Upper lobe of left lung (tissue), 6 donors: Measurements from ENCODE around the gene PTPRC. TPM values are rescaled to one million over a fixed set of nuclear protein-coding genes. Genes with fewer than 3 reads are reported as not detected.

Source experiments
- ATAC-seq, 2 donors: fragments of 200-7000 bp; cut with Tn5 transposase; one replicate each; pipeline ENCODE4 v1.9.1; 2022; ENCODE audit warnings: mild to moderate bottlenecking in 2 of 2, moderate library complexity in 2 of 2; ENCODE audit not compliant: low FRiP score in 2 of 2
- DNase-seq, 2 donors: peaks; one replicate each; pipeline ENCODE4 v3.0.0-alpha.2; 2019 to 2020
- H3K27ac ChIP-seq, 4 donors: fragments of 200-600 bp; sonication (generic); one replicate each; pipeline ENCODE4 v1.5.1; 2016 to 2019
- H3K27me3 ChIP-seq, 4 donors: fragments of 200-600 bp; sonication (generic); one replicate each; pipeline ENCODE4 v1.5.1; 2017 to 2019
- H3K36me3 ChIP-seq, 4 donors: fragments of 200-600 bp; sonication (generic); one replicate each; pipeline ENCODE4 v1.5.1; 2016 to 2019
- H3K4me1 ChIP-seq, 4 donors: fragments of 200-600 bp; sonication (generic); one replicate each; pipeline ENCODE4 v1.5.1; 2018 to 2019
- H3K4me3 ChIP-seq, 4 donors: fragments of 200-600 bp; sonication (generic); one replicate each; pipeline ENCODE4 v1.5.1; 2017 to 2019; ENCODE audit warnings: mild to moderate bottlenecking in 2 of 4, moderate library complexity in 1 of 4
- H3K9me3 ChIP-seq, 4 donors: fragments of 200-600 bp; sonication (generic); one replicate each; pipeline ENCODE4 v1.5.1; 2018 to 2019
- CTCF ChIP-seq, 6 experiments: fragments of 450-650 bp in 4 of 6; fragments of 200-600 bp in 2 of 6; sonication (generic) in 2 of 6; IDR thresholded peaks; one replicate each; pipeline ENCODE4 v1.5.1; 2016 to 2019; ENCODE audit warnings: antibody characterized with exemption in 6 of 6
- EP300 ChIP-seq, 4 donors: sonication (generic); formaldehyde crosslinking; IDR thresholded peaks; one replicate each; pipeline ENCODE4 v1.5.1; 2017; ENCODE audit warnings: antibody characterized with exemption in 4 of 4, control low read depth in 2 of 4
- POLR2A ChIP-seq, 4 donors: fragments of 450-650 bp; IDR thresholded peaks; one replicate each; pipeline ENCODE4 v1.5.1; 2016 to 2017; ENCODE audit warnings: antibody characterized with exemption in 4 of 4, mild to moderate bottlenecking in 2 of 4
- POLR2AphosphoS5 ChIP-seq, 2 donors: sonication (generic); formaldehyde crosslinking; IDR thresholded peaks; one replicate each; pipeline ENCODE4 v1.5.1; 2017; ENCODE audit warnings: antibody characterized with exemption in 2 of 2
- WGBS, 2 donors: methylation state at CpG; one replicate each; pipeline ENCODE4 v1.1.5; 2017 to 2018; 5-methylcytosine and 5-hydroxymethylcytosine counted together
- total RNA-seq, 6 donors: library from RNA; depleted of rRNA in 4 of 6; stranded (reverse); fragments of >200 nt in 4 of 6; gene quantifications; one replicate each; pipeline versions ENCODE4 v1.1.0 to v1.2.1, GENCODE V29; 2016 to 2021
- donor health status: DM: no; HTN: no; CAD: no; lungs with moderate emphysema.
- donor health status: DM: no; HTN: yes; CAD: no; lungs with severe emphysema.

PTPRC gene
- total RNA-seq, 6 donors from 2014 or later, result 70.2 to 171 (median 101) TPM

DNA sequence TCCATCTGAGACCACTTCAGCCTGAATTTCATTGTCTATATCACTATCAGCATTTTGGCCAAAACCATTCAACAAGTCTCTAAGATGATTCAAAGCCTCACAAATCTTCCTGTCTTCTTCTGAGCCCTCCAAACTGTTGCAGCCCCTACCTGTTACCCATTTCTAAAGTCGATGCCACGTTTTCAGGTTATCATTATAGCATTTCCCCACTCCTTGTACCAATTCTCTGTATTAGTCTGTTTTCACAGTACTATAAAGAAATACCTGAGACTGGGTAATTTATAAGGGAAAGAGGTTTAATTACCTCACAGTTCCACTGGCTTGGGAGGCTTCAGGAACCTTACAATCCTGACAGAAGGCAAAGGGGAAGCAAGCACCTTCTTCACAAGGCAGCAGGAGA lies 158.8 kb downstream of the PTPRC start:
- DNase-seq (no peak), ATAC-seq (no peak)
- TF ChIP-seq CTCF (IDR thresholded peaks at IDR 0.05), result no peak
- TF ChIP-seq EP300 (IDR thresholded peaks at IDR 0.05), result no peak
- no peak for TF ChIP-seq POLR2A (IDR thresholded peaks at IDR 0.05)
- TF ChIP-seq POLR2AphosphoS5 (IDR thresholded peaks at IDR 0.05), result no peak
- H3K27ac ChIP-seq, result no peak overlapping the region
- no peaks in the 10 kb centered on the region for H3K27me3 ChIP-seq
- H3K9me3 ChIP-seq, result peaks cover 0 to 13% (median 7%) of the 10 kb centered on the region in 4 donors
- no peak overlapping the region for H3K4me3 ChIP-seq
- 91 to 97% methylated on average over 2 of the region's 2 CpGs for WGBS, 2 donors
- H3K4me1 ChIP-seq, result peaks cover 0 to 2% (median 0%) of the 10 kb centered on the region in 4 donors
- H3K36me3 ChIP-seq, result no peaks in the 10 kb centered on the region

DNA sequence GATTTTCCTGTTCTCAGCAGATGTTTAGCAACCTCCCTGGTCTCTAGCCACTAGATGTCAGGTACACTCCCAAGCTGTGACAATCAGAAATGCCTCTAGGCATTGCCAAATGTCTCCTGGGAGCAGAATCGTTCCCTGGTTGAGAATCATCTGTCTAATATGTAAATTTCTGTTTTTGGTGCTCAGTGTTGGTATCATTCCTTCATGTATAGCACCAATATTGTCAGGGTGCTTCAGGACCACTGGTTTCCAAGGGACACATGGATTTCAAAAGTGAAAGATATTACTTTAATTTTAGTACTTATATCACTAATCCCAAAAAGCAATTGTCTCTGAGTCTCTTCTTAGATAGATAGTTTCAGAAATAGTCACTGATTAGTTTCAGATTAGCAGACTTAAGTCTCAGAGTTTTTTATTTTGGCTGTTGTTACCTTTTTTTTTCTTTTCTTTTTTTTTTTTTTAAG lies 160.1 kb downstream of the PTPRC start:
- no peak overlapping the region for H3K4me3 ChIP-seq

DNA sequence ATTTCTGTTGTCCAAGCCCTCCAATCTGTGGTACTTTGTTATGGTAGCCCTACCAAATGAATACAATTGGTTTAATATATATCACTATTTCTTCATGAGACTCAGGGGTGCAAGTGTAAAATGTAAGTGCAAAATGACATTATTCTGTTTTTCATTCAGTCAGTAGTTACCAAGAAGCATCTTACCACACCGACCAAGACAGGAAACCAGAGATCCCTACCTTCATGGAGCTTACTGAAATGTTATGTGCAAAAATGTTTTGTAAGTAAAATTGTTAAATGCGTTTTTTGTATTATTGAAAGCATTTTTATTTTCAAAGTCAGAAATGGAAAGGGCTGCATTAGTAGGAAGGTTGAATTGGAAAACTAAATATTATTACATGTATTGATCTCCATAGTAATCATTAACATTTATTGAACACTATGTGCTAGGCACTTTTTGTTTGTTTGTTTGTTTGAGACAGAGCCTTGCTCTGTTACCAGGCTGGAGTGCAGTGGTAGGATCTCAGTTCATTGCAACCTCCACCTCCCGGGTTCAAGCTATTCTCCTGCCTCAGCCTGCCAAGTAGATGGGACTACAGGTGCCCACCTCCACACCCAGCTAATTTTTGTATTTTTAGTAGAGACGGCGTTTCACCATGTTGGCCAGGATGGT lies 166.8 kb downstream of the PTPRC start:
- no peak for DNase-seq
- ATAC-seq, result no peak
- WGBS, 2 donors, result 96 to 99% methylated on average over 5 of the region's 5 CpGs
- Histone ChIP-seq H3K4me3 (no peak overlapping the region), H3K4me1 (no peaks in the 10 kb centered on the region), H3K27me3 (no peaks in the 10 kb centered on the region), H3K9me3 (no peaks in the 10 kb centered on the region), H3K27ac (no peak overlapping the region), H3K36me3 (no peaks in the 10 kb centered on the region)
- TF ChIP-seq POLR2AphosphoS5 (IDR thresholded peaks at IDR 0.05) (no peak), POLR2A (IDR thresholded peaks at IDR 0.05) (no peak), EP300 (IDR thresholded peaks at IDR 0.05) (no peak), CTCF (IDR thresholded peaks at IDR 0.05) (no peak)

More for the DNA sequence above, 160.1 kb downstream of the PTPRC start:
- Histone ChIP-seq H3K27ac (no peak overlapping the region), H3K36me3 (no peaks in the 10 kb centered on the region), H3K4me1 (peaks cover 0 to 2% (median 0%) of the 10 kb centered on the region in 4 donors), H3K9me3 (peaks cover 0 to 13% (median 7%) of the 10 kb centered on the region in 4 donors), H3K27me3 (no peaks in the 10 kb centered on the region)
- ATAC-seq (no peak), DNase-seq (no peak)
- WGBS, 2 donors, result 13 to 20% methylated on average over 1 of the region's 1 CpG
- TF ChIP-seq CTCF (IDR thresholded peaks at IDR 0.05), result no peak
- TF ChIP-seq POLR2A (IDR thresholded peaks at IDR 0.05), result no peak
- TF ChIP-seq POLR2AphosphoS5 (IDR thresholded peaks at IDR 0.05), result no peak

DNA sequence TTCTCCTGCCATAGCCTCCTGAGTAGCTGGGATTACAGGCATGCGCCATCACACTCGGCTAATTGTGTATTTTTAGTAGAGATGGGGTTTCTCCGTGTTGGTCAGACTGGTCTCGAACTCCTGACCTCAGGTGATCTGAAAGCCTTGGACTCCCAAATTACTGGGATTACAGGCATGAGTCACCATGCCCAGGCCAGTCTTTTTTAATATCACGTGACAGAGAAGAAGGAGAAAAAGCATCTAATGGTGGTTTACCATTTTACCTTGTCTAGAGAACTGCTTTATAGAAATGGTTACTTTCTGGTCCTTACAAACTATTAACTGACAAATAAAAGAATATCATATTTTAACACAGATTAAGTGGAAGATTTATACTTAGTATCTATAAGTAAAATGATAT lies 168.0 kb downstream of the PTPRC start:
- WGBS, 2 donors, result 97 to 98% methylated on average over 5 of the region's 5 CpGs
- Histone ChIP-seq H3K9me3 (no peaks in the 10 kb centered on the region), H3K4me1 (no peaks in the 10 kb centered on the region), H3K36me3 (no peaks in the 10 kb centered on the region), H3K4me3 (no peak overlapping the region), H3K27me3 (no peaks in the 10 kb centered on the region), H3K27ac (no peak overlapping the region)
- DNase-seq, result no peak
- no peak for TF ChIP-seq POLR2A (IDR thresholded peaks at IDR 0.05)
- TF ChIP-seq EP300 (IDR thresholded peaks at IDR 0.05), result no peak
- TF ChIP-seq POLR2AphosphoS5 (IDR thresholded peaks at IDR 0.05), result no peak
- TF ChIP-seq CTCF (IDR thresholded peaks at IDR 0.05), result no peak
- ATAC-seq, result no peak

Other genes starting within 250 kb of the PTPRC start
- gene ATP6V1G3, start 98.4 kb upstream of the PTPRC start, total RNA-seq, result not detected